A673 (cell line): Measurements from ENCODE around the gene SCART1. TPM values are rescaled to one million over a fixed set of nuclear protein-coding genes. Genes with fewer than 3 reads are reported as not detected.

Experiments used
- Bru-seq: library from RNA; stranded (reverse); fragments of 400-500 nt; gene quantifications from one replicate; lab custom pipeline; 2021; lab: Mats Ljungman, UMichigan
- BruChase-seq, 2 experiments: library from RNA; stranded (reverse); fragments of 400-500 nt; gene quantifications; one replicate each; lab custom pipeline; 2021; lab: Mats Ljungman, UMichigan
- BruUV-seq: library from RNA; stranded (reverse); fragments of 400-500 nt; replicated peaks from 2 replicates; lab custom pipeline; 2021; lab: Mats Ljungman, UMichigan
- CTCF ChIA-PET: fragments of 300-600 bp; sonication (Branson Sonifier 250); formaldehyde crosslinking; loops from one replicate; lab custom pipeline; 2022; ENCODE audit warnings: antibody characterized with exemption; lab: Charles Lee
- POLR2A ChIA-PET: fragments of 300-600 bp; sonication (Branson Sonifier 250); formaldehyde crosslinking; loops from one replicate; lab custom pipeline; 2022; ENCODE audit warnings: antibody characterized with exemption; ENCODE audit not compliant: low non-redundant PET; lab: Charles Lee
- DNase-seq: peaks from one replicate; pipeline ENCODE4 v3.0.0-alpha.2; 2015; ENCODE audit warnings: low spot score
- H3K27ac ChIP-seq: fragments of 200-600 bp; sonication (generic); 2 replicates; pipeline ENCODE4 v1.5.1; 2016; ENCODE audit warnings: mixed run types, low read depth, mild to moderate bottlenecking, mixed read lengths, antibody characterized with exemption, low read length; ENCODE audit not compliant: poor library complexity, severe bottlenecking
- H3K27me3 ChIP-seq: fragments of 200-600 bp; sonication (generic); replicated peaks from 2 replicates; pipeline ENCODE4 v1.6.1; 2017; ENCODE audit warnings: mixed run types, low read depth, mild to moderate bottlenecking, mixed read lengths, antibody characterized with exemption, low read length; ENCODE audit not compliant: insufficient read depth, poor library complexity
- H3K36me3 ChIP-seq: fragments of 200-600 bp; sonication (generic); 2 replicates; pipeline ENCODE4 v1.6.1; 2016; ENCODE audit warnings: mixed run types, mild to moderate bottlenecking, mixed read lengths, antibody characterized with exemption, low read length; ENCODE audit not compliant: insufficient read depth, poor library complexity, severe bottlenecking
- H3K4me1 ChIP-seq: fragments of 200-600 bp; sonication (generic); 2 replicates; pipeline ENCODE4 v1.6.1; 2017; ENCODE audit warnings: mixed run types, mild to moderate bottlenecking, mixed read lengths, antibody characterized with exemption, low read length; ENCODE audit not compliant: insufficient read depth, poor library complexity, severe bottlenecking
- H3K4me3 ChIP-seq: fragments of 200-600 bp; sonication (generic); 2 replicates; pipeline ENCODE4 v1.5.1; 2016; ENCODE audit warnings: low read depth, mixed run types, mild to moderate bottlenecking, mixed read lengths, low read length; ENCODE audit not compliant: poor library complexity, severe bottlenecking
- H3K9me3 ChIP-seq: fragments of 200-600 bp; sonication (generic); 2 replicates; pipeline ENCODE4 v1.6.1; 2016; ENCODE audit warnings: mixed run types, low read depth, mild to moderate bottlenecking, mixed read lengths, antibody characterized with exemption, low read length; ENCODE audit not compliant: poor library complexity, severe bottlenecking
- CTCF ChIP-seq: fragments of 300-800, 200-600 bp; sonication (generic); conservative IDR thresholded peaks from 2 replicates; pipeline ENCODE4 v1.5.1; 2017; ENCODE audit warnings: low read depth, mild to moderate bottlenecking, antibody characterized with exemption, low read length, moderate library complexity, mixed read lengths
- EZH2 ChIP-seq: fragments of 200-600 bp; sonication (generic); IDR thresholded peaks from 2 replicates; pipeline ENCODE4 v1.6.1; 2017; ENCODE audit warnings: borderline replicate concordance, low read depth, mild to moderate bottlenecking, mixed read lengths, antibody characterized with exemption, low read length; ENCODE audit not compliant: poor library complexity, severe bottlenecking
- intact Hi-C: fragments of 100-400 bp; cut with micrococcal nuclease; formaldehyde crosslinking; loops from one replicate; pipeline ENCODE4 v1.10.0; 2022; ENCODE audit not compliant: unreplicated experiment
- long read RNA-seq: library from polyadenylated mRNA; stranded (forward); transcript quantifications from one replicate; pipeline ENCODE4 v2.0.0, GENCODE V29; 2022
- total RNA-seq: library from RNA; stranded (reverse); gene quantifications from 2 replicates; pipeline ENCODE4 v1.2.3, GENCODE V29; 2021

SCART1 gene
- total RNA-seq (1.8 and 2.2 TPM in 2 replicates), Bru-seq, nascent RNA (percentile 35 among the genes with signal in this experiment), BruChase-seq, experiment 1, labeled RNA remaining after a 2-hour chase (percentile 41 among the genes with signal in this experiment), BruChase-seq, experiment 2, labeled RNA remaining after a 6-hour chase (percentile 38 among the genes with signal in this experiment)
- long read RNA-seq: 0 reads

- CTCF ChIA-PET: no interaction called here
- POLR2A ChIA-PET: no interaction called here
Observed at GRCh38 chr10:133453516-133454203, at the start of gene SCART1. Gene SCART1 (plus strand): TSS chr10:133453945. CDS start chr10:133453998, 53 bp downstream.

GRCh38 chr10:133405272-133405671, 48.5 kb upstream of the SCART1 start:
- BruUV-seq: no TSS peak
- intact Hi-C loops: no loop called here
- Histone ChIP-seq H3K27me3 (no peaks in the 10 kb centered on the region), H3K27ac (no peak overlapping the region), H3K36me3 (peaks cover 72% of the 10 kb centered on the region), H3K9me3 (peaks cover 6% of the 10 kb centered on the region), H3K4me3 (no peak overlapping the region), H3K4me1 (no peaks in the 10 kb centered on the region)
- no peak for DNase-seq
- CTCF ChIA-PET: no interaction called here
- TF ChIP-seq EZH2: no peak
- TF ChIP-seq CTCF: no peak
- POLR2A ChIA-PET: no interaction called here

More at GRCh38 chr10:133453516-133454203, at the start of gene SCART1:
- Histone ChIP-seq H3K4me1 (no peaks in the 10 kb centered on the region), H3K9me3 (peaks cover 7% of the 10 kb centered on the region), H3K27me3 (no peaks in the 10 kb centered on the region), H3K4me3 (no peak within 1 kb of the TSS), H3K36me3 (no peaks in the 10 kb centered on the region), H3K27ac (no peak within 1 kb of the TSS)
- DNase-seq: no peak
- intact Hi-C loops: no loop called here
- TF ChIP-seq CTCF (no peak), EZH2 (no peak)
- BruUV-seq: no TSS peak

- H3K27ac ChIP-seq: no peak overlapping the region
- no TSS peak for BruUV-seq
- intact Hi-C loops: no loop called here
- H3K27me3 ChIP-seq: no peaks in the 10 kb centered on the region
- CTCF ChIA-PET: no interaction called here
- no peak for TF ChIP-seq CTCF
- no peak for TF ChIP-seq EZH2
- POLR2A ChIA-PET: no interaction called here
- H3K9me3 ChIP-seq: peaks cover 13% of the 10 kb centered on the region
- no peaks in the 10 kb centered on the region for H3K4me1 ChIP-seq
- peaks cover 75% of the 10 kb centered on the region for H3K36me3 ChIP-seq
- no peak overlapping the region for H3K4me3 ChIP-seq
- DNase-seq: no peak
Observed at GRCh38 chr10:133405844-133406527, 47.8 kb upstream of the SCART1 start.
